HPDE6-E6E7 (cell line): ENCODE data around the gene NDUFAF5.

Experiments used
- DNase-seq: peaks from one replicate; pipeline ENCODE4 v3.0.0; 2011; ENCODE audit warnings: missing footprints; ENCODE audit errors: extremely low spot score

The NDUFAF5 gene

DNA sequence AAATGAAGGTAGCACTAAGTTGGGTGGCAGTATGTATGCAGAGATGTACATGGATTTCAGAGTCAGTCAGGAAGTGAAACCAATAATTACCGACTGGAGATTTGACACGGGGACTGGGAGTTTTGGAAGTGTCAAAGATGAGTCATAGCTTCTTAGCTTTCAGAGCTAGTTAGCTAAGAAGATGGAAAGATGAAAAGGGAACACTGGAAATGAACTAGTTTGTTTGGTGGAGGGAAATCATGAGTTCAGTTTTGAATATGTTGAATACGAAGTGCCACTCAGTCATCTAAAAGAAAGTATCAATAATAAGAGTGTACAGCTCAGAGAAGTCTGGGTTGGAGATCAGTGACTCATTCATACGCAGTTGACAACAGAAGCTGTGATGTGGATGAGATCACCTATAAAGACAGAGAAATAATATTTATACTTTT, 7.6 kb upstream of the NDUFAF5 start:
- no peak for DNase-seq

DNA sequence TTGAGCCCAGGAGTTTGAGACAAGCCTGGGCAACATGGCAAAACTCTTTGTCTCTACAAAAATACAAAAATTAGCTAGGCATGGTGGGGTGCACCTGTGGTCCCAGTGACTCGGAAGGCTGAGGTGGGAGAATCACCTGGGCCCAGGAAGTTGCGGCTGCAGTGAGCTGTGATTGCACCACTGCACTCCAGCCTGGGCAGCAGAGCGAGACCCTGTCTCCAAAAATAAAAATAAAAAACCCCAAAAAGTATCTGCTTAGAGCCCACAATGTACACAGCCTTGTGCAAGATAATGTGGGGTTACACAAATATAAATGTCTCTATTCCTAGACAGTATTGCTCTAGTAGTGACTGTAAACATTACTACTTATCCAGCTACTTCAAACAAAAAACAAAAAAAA, 6.0 kb upstream of the NDUFAF5 start:
- no peak for DNase-seq

DNA sequence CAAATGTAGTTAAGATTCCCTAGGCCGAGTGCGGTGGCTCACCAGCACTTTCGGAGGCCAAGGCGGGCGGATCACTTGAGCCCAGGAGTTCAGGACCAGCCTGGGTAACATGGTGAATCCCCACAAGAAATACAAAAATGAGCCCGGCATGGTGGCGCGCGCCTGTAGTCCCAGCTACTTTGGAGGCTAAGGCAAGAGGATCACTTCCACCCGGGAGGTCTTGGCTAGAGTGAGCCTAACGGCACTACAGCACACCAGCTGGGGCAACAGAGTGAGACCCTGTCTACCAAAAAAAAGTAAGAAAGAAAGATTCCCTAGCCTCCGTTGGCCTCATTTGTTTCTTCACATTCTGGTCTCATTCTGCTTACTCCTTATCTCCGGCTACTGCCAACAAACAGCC, 1.3 kb upstream of the NDUFAF5 start:
- DNase-seq, result no peak

DNA sequence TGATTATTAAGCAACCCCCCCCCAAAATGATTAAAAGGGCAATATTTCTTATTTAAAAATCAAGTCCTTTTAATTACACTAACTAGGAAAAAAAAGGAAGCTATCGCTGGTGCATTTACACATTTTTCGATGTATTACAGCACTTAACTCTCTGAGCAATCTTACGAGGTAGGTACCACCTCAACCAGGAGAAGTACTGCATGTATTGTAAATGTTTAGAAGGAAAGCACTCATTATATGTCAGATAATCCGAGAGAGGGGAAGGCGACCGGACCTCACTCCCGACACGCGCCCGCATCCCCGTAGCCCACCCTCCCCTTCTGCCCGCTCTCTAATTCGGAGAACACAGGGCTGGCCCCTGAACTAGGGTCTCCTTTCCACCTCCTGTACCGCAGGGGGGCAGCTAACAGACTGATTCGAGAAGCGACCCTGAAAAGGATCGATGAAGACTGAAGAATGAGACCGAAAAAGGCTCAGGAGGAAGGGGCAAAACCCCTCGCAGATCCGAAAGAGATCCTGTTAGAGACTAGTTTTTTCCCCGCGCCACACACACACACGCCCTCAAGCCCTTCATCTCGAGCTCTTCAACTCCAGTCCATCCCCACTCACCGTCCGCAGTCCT, 446 bp upstream of the NDUFAF5 start:
- DNase-seq, result no peak

DNA sequence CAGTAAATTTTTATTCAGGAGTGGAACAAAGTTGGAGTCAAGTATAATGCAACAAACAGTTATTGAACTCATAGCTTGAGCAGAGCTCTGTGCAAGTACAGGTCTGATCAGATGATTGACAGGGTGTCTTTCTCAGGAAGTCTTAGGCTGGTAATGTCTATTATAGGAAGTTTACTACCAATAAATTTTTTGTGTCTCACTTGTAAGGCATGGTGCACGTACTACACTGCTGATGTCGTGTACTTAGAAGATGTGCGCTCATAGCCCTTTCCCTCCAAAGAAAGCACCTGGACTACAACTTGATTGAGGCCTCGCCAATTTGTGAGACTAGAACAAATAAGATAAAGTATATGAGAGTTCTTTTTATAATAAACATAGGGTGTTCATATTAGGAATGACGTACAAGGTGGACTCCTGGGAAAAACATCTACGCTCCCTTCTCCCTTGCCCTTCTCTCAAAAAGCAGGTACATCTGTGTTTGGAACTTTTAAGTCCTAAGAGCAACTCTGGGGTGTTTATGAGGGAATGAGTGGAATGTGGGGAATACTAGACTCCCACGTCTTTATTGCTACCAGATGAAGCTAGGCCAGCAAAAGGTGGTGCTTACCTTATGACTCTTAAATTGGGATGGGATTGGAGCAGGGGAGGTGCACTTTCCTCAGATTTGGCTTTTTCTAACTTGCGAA, 1.5 kb downstream of the NDUFAF5 start:
- DNase-seq, result no peak

DNA sequence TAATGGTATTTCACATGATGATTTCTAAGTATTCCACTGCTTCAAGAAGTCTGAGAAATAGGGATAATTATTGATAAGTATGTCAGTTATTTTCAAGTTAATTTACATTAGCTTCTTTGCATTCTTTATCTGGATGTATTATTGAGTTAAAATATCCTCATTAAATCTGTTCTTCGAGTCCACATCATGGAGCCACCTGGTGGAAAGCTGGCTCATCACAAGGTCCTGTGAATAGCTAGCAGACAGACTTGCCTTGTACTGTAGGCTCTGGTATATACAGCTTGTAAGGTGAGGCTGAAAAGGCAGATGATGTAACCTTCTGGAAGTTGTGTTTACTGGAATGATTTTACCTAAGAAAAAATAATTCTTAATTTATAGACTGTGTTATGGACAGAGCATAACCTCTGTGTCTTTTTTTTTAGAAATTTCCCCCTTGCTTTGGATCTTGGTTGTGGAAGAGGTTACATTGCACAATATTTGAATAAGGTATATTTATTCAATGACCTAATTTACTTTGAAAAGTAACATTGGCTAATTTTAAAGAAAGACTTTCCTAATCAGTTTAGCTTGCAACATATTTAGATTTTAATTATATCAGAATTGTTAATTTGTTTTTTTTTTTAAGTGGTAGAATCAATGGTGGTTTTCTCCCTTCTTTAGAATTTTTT, 3.5 kb downstream of the NDUFAF5 start:
- DNase-seq, result peak; percentile 63

DNA sequence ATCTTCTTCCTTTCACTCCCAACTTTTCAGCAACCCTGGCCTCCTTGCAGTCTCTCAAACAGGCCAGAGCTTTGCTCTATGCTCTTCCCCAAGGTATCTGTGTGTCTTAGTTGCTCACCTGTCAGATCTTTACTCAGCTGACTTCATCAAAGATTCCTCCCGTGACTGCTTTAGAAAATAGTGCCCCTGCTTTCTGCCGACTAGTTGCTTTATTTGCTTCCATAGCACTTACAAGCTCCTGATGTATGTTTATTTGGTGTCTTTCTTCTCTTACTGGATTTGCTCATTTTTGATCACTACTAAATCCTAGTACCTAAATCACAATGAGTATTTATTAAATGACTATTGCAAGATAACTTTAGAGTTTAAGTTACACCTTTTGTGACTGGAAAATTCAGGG, 5.9 kb downstream of the NDUFAF5 start:
- no peak for DNase-seq

DNA sequence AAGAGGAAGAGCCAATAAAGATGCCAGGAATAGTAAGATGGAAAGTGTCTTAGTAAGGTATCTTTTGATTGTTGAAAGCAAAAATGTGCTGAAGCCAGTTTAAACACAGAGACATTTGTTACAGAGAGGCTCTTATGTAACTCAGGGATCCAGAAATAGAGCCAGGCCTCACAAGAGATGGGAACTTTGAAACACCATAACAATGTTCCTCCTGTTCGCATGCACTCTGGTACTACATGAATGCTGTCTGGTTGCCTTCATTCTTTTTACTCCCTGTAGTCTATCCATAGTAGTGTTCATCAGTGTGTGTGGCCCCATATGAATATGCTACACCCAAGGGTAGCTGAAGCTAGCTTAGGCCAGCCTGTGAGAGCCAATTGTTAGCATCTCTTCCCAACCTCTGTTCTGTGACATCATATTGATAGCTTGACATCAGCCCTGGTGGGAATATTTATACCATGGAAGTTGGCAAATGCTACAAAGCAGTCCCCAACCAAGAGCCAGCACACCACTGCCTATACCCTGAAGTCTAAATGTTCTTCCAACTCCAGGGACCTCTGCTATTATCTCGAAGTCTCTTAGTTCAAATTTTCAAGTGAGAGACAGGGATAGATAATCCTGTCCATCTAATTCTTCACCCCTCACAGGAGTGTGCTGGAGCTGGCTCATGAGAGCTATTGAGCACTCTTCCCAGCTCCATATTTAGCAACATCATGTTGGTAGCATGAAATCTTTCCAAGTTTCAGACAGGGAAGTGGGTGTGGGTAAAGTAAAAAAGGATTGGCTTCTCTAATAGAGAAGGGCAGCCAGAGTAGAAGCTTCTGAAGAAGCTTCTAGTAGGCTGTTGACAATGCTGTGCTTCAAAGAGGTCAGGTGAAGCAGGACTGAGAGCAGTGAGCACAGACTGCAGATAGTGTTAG, 7.0 kb downstream of the NDUFAF5 start:
- DNase-seq, result no peak

DNA sequence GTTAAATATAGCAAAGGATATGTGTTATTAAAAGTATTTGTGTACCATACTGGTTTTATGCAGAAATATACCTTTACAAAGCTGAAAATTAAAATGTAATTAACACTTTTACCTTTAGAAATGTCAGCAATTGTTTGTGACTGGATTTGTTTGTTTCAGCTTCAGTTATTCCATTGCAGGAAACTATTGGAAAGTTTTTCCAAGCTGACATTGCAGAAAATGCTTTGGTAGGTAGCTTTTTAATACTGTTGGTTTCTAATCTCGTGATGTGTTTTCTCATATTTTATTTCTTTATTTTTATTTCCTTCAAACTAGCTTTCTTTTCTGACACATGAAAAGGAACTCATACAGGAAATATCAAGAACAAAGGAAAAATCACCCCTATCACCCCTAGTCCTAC, 8.2 kb downstream of the NDUFAF5 start:
- DNase-seq, result no peak

DNA sequence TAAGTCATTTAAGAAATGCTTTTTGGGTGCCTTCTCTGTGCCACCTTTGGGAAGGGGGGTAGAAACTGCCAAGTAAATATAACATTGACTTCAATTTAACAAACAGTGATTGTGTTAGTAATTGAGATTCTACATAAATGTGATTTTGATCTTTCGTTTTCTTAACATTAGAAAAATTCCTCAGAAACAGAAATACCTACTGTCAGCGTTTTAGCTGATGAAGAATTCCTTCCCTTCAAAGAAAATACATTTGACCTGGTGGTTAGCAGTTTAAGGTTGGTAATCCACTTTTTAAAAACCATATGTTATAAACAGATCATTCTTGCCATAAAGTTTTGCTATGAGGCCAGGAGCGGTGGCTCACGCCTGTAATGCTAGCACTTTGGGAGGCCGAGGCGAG, 9.8 kb downstream of the NDUFAF5 start:
- no peak for DNase-seq

DNA sequence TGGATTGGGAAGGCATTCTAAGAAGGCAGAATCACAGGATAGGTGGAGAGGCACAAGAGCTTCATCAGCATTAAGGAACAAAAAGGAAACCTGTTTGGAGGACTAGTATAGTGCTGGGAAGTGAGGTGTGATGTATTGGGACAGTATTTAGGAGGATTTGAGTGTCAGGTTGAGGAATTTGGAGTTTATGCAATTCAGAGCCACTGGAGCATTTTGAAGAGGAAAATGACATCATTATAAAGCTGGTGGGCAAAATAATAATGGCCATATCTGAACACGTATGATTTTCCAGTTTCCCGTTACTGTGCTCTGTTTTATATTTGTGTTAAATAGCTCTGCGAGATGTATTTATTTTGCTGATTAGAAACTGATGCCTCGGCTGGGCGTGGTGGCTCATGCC, 14.2 kb downstream of the NDUFAF5 start:
- no peak for DNase-seq

DNA sequence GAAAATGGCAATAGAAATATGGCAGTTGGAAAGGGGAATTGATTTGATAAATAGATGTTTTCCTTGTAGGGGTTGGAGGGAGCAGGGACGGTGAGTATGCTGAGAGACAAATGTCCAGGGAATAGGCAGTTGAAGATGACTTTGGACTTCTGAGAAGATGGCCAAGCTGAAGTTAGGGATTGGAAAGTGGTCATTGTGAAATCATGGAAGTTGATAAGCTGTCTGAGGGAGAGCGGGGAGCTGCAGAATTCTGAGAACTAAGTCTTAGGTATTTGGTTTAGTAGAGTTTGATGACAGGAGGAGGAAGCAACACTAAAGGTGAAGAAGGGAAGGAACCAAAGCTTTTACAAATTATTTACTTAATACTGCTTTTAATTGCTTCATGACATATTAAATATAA, 15.1 kb downstream of the NDUFAF5 start:
- no peak for DNase-seq

DNA sequence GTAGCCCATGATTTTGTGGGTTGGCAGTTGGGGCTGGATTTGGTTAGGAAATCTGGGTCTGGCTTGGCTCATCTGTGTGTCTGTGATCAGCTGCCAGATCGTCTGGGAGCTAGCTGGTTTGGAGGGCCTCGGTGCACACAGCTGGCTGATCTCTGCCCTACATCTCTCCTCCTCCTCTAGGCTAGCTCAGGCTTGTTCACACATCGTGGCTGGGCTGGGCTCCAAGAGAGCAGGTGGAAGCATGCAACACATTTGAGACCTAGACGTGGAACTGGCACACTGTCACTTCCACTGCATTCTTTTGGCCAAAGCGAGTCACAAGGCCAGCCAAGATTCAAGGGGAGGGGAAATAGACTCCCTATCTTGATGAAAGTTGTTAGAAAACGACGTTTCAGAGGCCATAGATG, 15.9 kb downstream of the NDUFAF5 start:
- peak; percentile 93 for DNase-seq

DNA sequence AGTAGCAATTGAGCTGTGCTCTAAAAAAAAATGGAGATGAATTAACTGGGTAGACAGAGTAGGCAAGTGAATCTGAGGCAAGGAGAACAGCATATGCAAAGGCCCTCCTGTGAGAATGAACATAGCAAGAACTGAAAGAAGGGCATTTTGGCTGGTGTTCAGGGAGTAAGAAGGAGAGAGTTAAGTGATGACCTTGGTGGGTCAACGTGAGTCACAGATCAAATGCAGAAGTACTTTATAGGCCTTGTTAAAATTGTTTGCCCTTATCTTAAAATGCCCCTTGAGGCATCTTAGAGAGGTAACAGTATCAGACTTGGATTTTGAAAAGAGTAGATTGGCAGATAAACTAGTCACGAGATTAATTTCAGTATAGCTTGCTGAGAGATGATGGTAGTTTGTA, 24.5 kb downstream of the NDUFAF5 start:
- no peak for DNase-seq

DNA sequence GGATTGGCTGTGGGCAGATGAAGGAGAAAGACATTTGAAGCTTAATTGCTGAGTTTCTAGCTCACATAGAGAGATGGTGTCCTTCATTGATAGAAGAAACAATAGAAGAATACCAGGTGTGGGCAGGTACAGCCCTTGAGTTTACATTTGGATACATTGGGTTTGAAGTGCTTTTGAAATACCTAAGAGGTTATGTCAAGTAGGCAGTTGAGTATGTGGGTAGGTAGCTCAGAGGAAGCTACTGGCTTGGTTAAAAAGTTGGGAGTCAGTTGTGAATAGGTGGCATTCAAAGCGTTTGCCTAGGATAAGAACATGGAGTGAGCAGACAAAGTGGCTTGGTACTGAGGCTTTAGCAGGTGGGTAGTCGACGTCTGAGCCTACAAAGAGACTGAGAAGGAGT, 25.0 kb downstream of the NDUFAF5 start:
- no peak for DNase-seq

DNA sequence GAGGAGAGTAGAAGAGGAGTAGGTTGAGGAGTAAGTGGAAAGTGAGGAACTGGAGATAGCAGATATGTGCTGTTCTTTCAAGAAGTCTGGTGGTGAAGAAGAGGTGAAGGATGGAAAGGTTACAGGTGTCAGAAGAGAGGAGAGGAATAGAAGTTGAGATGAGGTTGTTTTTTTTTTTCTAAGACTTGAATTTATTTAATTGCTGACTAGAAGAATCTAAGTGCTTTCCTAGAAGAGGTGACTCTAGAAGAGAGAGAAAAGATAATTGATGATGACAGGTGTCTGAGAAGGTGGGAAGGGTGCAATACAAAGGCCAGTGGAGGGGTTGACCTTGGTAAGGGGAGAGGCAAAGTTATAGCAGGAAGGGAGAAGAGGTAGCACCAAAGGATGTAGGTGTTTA, 25.6 kb downstream of the NDUFAF5 start:
- DNase-seq, result no peak

DNA sequence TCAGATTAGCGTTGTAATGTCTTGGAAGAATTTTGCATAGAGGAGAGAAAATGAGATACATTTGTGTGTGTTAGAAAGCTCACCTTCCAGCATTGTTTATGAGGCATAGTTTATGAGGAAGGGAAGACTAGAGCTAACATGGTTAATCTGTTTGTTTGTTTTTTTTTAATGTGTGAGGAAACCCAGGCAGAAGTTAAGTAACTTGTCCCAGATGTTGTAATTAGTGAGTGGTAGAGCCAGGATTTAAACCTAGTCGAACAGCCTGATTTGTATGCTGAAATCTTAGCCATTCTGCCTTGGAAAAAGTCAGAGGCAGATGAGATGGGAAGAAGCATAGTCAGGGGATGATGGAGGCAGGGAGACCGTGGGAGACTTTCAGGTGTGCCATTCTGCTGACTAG, 29.1 kb downstream of the NDUFAF5 start:
- no peak for DNase-seq

DNA sequence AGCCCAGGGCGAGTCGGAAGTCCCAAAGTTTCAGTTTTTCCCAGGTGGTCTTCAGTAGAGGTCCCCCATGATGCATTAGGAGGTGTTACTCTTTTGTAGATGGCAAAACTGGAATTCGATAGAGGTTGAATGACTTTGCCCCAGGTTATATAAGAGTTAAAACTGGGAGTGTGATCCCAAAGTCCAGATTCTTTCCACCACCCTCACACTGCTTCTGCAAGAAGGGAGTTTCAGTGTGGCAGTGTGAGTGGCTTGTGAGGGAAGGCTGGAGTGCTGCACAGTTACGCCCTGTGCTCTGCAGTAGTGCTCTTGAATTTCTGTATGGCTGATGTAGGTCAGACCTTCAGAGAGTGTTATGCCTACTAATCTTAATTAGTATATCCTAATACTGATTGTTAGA, 29.8 kb downstream of the NDUFAF5 start:
- no peak for DNase-seq

DNA sequence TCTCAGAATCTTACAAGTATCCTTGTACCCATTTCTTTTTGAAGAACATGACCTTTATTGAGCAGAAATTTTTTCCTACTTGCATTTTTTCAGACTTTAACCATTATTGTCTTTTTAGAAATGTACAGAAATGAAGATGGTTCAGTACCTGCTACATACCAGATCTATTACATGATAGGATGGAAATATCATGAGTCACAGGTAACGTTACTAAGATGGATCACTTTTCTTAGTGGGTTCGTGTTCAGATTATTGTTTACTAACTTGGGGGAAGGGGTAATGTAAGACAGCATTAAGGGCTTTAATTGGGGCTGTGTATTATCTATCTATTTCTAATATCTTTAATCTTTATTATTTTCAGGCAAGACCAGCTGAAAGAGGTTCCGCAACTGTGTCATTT, 31.9 kb downstream of the NDUFAF5 start:
- DNase-seq, result no peak

DNA sequence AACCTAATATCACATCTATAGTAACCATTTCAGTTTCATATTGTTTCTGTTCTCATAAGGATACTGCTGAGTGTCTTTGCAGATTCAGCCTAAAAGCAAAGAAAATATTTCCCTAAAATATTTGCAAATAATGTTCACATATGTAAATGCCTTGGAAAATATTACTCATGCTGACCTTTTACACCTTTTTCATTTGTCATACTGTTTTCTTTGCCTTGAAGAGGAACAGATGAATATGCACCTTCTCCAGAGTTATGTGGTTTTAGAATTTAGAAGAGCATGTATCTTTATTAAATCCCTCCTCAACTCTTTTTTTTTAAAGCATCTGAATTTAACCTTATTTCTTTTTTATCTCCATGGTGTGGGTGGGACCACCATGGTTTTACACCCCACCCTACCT, 32.5 kb downstream of the NDUFAF5 start:
- no peak for DNase-seq

DNA sequence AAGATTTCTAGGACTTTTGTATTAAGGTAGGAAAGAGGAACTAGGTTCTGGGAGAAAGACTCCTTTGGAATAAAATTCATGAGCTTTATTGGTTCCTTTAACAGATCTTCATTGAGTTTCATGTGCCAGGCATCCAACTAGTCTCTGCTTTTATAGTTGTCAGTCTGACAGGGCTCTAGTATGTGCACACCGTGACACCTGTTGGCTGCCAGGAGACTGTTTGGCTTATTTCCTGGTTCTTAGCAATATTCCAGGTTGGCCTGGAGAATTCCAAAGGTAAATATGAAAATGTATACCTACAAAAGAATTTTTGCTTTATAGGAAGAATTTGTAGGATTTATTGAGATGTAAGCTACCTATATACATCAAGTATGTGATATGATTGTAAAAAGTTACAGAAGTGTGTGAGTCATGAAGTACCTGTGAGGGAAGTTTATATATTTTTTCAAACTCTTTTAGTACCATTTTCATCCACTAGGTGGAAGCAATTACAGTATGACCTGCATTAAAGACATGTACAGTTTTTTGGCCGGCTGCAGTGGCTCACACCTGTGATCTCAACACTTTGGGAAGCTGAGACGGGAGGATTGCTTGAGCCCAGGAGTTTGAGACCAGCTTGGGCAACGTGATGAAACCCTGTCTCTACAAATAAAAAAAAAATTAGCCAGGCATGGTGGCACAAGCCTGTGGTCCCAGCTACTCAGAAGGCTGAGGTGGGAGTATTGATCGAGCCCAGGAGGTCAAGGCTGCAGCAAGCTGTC, 35.2 kb downstream of the NDUFAF5 start:
- peak; percentile 74 for DNase-seq

DNA sequence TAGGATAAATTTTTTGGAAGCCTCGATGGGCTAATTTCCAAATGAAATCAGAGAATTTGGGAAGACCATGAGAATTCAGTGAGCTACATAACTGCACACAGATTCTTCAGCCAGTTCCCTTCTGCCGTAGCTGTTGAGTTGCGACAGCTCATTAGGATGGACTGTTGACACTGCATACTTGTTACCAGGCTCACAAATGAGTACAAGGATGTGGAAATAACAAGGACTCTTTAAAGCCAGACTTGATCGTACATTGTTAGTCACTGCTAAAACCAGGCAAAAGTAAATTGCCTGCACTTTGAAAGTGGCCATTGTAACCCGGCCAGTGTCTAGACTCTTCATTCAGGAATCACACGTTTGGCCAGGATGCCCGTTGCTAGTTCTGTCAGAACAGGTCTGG, 37.0 kb downstream of the NDUFAF5 start:
- DNase-seq, result no peak
